HL-60/S4 treated with phorbol 12-myristate 13-acetate at 8.2 ng/mL for 4 days and 3 days (cell line): Measurements from ENCODE around the gene MAPKAPK3.

ENCODE experiments used
- in situ Hi-C: fragments of 300-500 bp; cut with MboI; formaldehyde crosslinking; loops from 2 replicates; pipeline ENCODE4 v1.15.0; 2022; ENCODE audit warnings: low sequenced_read_pairs

The MAPKAPK3 gene

DNA sequence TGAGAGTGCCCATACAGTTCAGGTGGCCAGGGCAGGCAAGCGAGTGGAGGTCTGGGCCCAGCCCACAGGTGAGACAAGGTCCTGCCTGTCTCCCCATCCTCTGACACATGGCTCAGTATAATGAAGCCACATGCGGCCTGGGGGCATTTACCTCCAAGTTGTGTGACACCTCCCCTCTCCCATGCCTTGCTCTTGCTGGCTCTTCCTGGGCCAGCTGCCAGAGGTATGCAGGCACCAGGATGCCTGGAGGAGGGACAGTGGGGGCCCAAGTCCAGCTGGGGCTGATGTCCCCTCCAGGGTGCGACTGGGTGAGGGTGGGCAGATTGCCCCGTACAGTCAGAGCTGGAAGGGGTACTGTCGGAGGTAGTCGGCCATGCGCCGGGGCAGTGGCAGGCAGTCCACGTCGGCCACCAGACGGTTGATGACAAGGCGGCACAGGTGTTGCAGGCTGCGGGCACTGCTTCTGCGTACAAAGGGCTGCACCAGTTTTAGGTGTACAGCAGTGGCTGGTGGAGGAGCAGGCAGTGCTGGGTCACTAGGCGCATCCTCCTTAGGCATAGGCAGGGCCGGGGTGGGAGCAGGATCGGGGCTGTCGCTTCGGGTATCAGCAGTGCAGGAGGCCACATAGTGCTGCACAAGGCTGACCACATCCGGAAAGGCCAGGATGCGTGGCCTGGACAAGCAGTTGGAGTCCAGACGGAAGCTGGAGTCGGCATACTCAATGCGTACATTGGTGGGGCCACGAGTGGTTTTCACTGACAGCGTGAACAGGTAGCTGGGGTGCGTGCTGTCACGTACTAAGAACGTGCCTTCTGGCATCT, 9.5 kb upstream of the MAPKAPK3 start:
- in situ Hi-C loops: loop anchor here (25.0 kb wide), 1 partner anchor 780 kb away; the partner anchor contains the start of genes MANF and RBM15B

DNA sequence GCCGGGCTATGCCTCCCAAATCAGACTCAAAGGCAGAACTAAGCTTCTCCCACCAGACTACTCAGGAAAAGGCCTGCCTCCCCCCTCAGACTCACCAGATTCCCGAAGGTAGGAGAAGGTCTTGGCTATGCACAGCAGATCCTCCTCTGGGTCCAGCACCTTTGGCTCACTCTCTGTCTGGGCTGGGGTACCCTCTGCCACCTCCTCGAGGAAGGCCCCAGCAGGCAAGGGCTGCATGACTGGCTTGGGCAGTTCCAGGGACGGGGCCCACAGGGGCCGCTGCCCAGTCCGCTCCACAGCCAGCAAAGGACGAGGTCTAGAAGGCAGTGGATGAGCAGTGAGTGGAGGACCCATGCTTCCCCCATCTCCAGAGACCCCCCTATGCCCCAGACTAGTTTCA, 8.7 kb upstream of the MAPKAPK3 start:
- in situ Hi-C loops: loop anchor here (25.0 kb wide), 1 partner anchor 779 kb away; the partner anchor contains the start of genes MANF and RBM15B

DNA sequence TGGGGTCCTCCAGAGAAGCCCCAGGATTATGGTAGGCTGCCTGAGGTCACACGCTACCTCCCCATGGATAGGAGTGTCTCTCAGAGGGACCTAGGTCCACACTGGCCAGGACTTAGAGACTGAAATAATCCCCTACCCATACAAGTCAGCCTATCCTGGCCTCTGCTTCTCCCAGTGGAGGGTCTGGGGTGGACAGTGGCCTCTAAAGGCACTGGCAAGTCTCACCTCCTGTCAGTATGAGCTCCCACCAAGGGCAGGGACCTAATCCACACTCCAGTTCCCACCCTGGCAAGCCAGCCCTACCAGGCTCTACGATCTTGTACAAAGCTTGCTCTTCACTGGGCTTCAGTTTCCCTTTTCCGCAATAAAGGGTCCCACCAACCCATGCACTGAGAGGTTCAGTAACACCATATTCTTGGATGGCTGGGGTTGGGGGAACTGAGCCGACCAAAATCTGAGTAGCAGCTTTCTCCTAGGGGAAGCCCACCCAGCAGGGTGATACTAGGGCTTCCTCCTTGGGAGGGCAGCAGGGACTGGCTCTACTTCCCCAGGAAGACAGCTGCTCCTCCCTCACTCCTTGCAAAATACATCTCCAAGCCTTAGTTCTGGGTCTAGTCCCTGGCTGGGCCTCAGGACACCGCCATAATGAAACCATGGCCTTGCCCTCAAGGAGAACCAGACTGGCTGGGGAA, 7.7 kb upstream of the MAPKAPK3 start:
- in situ Hi-C loops: loop anchor here (25.0 kb wide), 1 partner anchor 778 kb away; the partner anchor contains the start of genes MANF and RBM15B

DNA sequence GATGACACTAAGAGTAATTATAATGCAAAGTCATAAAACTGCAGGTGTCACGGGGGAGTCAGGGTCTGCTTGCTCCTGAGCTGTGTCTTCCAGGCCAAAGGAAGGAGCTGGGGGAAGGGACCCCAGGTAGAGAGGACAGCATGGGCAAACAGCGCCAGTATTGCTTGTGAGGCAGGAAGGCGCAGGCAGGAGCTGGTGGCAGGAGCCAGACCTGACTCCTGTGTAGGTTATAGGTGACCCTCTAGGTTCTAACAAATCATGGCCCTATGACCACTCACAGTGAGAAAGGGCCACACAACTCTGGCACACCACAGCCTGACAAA, 7.2 kb upstream of the MAPKAPK3 start:
- in situ Hi-C loops: loop anchor here (25.0 kb wide), 1 partner anchor 778 kb away; the partner anchor contains the start of genes MANF and RBM15B

DNA sequence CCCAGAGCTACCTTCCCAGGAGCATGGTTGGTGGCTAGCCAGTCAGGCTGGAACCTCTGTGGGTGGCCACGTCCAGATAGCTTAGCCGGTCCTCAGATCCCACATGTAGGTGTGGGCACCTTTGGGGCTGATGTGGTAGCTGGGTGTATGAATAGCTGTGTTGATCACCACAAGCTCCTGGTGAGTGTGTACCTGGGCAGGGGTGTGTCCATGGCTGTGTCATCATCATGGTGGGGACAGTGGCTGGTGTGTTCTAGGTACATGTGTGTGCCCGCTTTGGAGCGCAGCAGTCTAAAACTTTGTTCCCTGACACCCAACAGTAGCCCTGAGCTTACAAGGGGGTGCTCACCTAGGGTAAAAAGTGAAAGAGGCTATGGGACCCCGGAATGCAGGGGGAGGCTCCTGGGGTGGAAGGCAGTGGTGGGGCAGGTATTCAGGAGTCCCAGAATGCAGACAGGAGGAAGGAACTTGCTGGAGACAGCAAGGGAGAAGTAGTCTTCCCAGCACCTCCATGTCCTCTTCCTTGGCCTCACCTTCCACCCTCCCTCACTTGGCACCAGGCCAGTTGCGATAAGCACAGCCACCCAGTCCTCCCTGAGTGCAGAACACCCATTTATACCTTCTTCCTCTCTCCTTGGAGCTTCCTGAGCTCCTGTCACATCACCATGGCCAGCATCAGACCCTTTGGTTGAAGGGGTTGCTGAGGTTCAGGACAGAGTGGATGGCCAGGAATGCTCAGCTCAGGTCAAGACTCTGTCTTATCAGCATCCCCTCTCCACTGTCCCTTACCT, 6.6 kb upstream of the MAPKAPK3 start:
- in situ Hi-C loops: loop anchor here (25.0 kb wide), 1 partner anchor 777 kb away; the partner anchor contains the start of genes MANF and RBM15B

DNA sequence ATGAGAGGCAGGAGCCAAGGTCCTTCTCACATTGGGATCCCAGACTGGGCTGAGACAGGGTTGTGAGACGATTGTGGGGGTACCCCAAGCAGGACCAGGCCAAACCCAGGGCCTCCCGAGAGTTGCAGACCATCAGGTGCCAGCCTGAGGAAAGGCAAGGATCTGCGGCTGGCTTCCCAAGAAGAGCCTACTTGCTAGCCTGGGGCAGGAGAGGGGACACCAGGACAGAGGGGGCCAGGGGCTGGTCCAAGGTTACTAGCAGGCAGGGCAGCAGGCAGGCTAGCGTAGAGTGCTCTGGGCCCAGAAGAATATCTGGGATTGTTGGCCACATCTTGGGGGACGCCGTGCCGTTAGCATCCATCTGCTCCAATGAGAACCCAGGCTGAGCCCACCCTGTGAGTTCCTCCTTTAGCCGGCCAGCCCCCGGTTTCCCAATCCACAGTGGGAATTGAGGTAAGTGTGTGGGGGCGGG, 5.9 kb upstream of the MAPKAPK3 start:
- in situ Hi-C loops: loop anchor here (25.0 kb wide), 1 partner anchor 776 kb away; the partner anchor contains the start of genes MANF and RBM15B

DNA sequence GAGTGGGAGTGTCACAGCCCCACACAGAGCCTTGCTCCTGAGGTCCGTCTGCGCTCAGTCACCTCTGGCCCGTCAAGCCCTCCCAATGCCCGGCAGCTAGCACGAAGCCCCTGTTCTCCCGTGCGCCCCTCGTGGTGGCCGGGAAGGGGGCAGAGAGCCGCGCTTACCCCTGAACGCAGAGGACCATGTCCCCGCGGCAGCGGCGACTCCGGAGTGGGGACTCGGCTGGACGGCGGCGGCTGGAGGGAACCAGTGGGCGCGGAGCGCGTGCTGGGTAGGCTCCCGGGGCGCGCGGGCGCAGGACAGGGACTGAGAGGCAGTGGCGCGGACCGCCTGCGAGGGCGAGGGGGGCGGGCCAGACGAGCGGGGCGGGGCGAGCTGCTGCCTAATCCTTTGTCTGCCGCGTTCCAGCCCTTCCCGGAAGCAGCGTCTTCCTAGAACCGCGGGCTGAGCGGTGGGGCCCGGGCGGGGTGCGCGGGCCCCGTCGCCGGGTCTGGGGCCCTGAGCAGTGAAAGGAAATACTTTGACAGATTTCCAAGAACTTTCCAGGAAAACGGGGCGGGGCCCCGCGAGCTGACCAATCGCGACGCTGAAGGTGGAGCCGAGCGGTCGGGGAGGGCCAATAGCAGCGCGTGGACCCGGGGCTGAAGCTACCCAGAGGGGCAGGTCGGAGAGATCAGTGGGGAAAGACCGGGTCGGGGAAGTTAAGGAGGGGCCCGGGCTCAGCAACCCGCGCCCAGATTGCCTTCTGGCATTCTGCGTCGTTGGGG, 5.3 kb upstream of the MAPKAPK3 start, which contains the start of gene CISH:
TSS of gene CISH (minus strand) at position 311 of the 770 bp plus-strand sequence. CDS start at position 187, 124 bp downstream.
- in situ Hi-C loops: loop anchor here (25.0 kb wide), 1 partner anchor 776 kb away; the partner anchor contains the start of genes MANF and RBM15B

DNA sequence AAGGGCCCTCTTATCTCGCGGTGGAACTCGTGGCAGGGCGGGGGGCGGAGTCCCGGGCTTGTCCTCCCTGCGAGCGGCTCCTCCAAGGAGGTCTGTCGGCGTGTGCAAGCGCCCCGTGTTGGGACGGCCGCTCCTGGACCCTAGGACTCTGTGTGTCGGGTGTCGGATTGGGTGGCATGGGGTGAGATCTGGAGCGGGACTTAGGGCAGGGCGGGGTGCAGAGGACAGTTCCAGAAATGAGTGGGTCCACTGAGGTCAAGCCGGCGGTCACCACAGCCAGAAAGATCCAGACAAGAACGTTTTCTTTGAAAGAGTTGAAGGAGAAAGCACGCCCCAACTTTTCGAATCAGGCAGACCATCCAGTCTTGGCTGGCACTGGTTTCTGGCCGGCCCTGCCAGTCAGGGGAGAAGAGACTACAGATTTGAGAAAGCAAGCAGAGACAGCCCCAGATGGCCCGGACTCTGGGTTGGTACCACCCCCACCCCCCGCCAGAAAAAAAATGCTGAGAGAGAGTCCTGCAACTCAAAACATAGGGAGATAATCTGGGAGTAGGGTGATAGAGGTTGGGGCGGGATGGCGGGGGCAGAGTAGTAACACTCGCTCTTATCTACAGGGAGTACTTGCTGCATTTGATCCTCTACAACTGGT, 4.6 kb upstream of the MAPKAPK3 start:
- in situ Hi-C loops: loop anchor here (25.0 kb wide), 1 partner anchor 775 kb away; the partner anchor contains the start of genes MANF and RBM15B

DNA sequence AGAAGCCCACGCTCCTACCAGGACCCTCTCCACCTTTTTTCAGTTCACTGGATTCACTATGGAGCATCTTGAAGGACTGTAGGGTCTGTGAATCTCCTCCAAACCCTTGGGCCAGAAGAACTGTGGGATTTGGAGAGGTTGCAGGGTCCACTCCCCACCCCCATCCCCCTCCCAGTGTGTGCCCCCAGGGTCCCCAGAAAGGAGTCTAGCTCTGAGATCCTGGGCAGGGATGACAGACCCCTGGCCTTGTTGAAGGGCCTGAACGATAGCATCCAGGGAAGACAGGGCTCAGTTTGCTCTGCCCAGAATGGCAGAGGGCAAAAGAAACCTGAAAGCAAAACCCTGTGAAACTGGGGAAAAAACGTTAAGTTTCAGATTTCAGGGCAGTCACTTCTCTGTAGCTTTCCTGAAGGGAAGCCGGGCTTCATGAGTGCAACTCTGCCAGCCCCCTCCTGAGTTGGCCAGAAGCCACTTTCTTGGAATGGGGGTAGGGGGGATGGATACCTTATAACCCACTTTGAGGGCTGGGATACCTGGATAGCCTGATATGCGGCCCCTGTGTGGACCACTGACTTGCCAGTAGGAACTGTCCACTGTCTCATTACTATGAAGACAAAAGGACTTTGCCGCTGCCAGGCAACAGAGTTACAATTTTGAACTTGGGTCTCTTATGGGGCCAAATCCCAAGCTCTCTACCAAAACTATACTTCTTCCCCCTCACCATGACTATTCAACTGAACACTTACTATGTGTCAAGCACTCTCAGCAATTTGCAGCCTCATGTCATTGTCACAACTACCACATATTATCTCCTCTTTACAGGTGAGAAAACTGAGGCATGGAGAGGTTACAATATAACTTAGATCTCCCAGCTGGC, 3.7 kb upstream of the MAPKAPK3 start:
- in situ Hi-C loops: loop anchor here (25.0 kb wide), 1 partner anchor 774 kb away; the partner anchor contains the start of genes MANF and RBM15B

DNA sequence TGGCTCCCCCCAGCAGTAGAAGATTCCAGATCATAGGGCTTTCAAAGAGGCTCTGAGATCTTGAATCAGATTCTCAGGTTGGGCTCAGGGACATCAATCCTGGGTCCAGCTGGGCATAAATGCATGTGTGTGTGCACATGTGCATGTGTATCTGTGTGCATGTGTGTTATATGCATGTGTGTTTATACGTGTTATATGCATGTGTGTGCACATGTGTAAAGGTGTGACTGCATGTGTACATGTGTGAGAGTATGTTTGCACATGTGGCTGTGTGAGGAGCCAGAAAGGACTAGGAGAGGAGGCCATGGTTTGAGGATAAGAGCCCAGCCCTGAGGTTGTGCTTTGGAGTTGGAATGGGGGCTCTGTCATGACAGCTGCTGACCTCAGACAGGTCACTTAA, 1.8 kb upstream of the MAPKAPK3 start:
- in situ Hi-C loops: loop anchor here (25.0 kb wide), 1 partner anchor 772 kb away; the partner anchor contains the start of genes MANF and RBM15B

DNA sequence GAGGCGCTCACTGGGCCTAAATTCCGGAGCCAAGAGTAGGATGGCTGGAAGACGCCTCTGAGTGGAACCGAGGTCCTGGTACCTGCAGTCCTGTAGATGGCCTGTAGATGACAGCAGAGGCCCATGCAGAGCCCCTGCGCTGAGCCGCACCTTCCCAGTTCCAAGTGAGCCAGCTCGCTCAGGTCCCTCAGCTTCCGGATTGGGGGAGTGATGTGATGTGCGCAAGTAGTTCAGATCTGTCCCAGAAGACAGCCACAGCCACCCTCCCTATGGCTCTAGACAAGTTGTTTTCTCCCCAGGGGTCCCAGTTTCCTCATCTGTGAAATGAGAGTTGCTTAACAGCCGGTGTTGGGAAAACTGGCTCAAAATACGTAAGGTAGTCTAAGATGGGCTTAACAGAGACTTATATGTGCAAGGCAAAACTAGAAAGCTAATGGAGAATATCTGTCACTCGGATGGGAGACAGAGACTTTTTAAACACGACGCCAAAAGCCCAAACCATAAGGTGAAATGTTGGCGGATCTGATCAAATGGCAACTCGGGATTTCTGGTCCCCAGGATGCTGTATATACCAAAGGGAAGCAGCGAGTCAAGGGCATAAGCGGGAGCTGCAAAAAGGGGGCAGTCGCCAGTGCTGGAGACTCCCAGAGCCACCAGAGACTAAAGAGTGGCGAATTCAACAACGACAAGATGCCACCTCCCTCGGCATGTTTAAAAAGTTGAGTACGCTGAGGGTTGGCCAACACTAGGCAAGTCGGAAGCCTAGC, 765 bp upstream of the MAPKAPK3 start:
- in situ Hi-C loops: loop anchor here (25.0 kb wide), 1 partner anchor 771 kb away; the partner anchor contains the start of genes MANF and RBM15B

DNA sequence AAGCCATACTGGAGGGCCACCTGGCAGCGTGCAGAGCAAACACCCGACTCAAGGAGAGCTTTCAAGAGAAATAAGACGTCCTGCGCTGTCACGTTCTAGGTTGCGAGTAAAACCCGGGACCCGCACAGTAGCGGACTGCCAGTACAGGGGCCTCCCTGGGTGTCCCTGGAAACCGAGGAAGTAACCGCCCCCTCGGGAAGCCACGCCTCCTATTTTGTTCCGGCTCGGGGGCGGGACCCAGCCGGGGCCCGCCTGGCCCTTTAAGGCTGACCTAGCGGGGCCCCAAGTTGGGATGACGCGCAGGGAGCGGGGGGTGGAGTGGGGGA, 218 bp upstream of the MAPKAPK3 start:
- in situ Hi-C loops: loop anchor here (25.0 kb wide), 1 partner anchor 771 kb away; the partner anchor contains the start of genes MANF and RBM15B

DNA sequence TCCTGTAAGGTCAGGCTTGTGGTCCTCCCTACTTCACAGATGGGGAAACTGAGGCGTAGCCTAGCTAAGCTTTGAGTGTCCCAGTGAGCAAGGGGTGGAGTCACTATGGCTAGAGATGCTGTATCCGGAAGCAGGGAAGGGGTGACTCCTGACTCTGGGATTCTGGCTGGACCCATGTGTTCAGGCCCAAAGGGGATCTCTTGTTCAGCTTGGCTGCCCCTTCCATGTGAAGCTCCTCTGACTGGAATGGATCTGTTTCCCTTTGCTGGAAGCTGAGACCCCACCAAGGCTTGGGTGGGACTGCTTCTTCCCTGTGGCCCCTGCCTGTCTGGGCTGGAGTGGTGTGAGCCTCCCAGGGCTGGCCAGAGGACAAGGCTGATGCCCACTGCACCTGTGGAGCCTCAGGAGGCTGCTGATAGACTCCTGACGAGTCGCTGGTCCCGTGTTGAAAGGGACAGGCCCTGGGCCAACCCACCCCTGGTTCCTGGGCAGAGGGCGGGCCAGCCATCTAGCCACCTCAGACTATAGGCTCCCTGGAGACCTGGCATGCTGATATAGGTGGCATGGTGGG, 1.0 kb downstream of the MAPKAPK3 start:
- in situ Hi-C loops: loop anchor here (25.0 kb wide), 1 partner anchor 769 kb away; the partner anchor contains the start of genes MANF and RBM15B

DNA sequence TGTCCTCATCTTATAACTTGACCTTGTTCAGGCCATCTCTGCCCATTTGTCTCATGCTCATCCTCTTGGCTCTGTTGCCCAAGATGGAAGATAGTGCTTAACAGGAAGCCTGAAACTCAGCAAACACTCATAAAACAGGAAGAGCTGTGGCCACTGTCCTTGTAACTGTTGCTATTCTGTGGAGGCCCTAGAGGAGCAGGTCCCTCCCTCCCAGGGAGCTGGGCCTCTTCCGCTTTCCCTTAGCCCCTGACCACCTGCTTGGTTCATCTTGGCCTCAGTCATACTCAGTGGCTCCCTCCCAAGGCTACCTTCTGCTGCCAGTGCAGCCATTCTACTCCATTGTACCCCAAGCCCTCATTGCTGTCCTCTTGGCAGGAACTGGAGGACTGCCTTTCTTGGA, 3.5 kb downstream of the MAPKAPK3 start:
- in situ Hi-C loops: loop anchor here (25.0 kb wide), 1 partner anchor 767 kb away; the partner anchor contains the start of genes MANF and RBM15B

DNA sequence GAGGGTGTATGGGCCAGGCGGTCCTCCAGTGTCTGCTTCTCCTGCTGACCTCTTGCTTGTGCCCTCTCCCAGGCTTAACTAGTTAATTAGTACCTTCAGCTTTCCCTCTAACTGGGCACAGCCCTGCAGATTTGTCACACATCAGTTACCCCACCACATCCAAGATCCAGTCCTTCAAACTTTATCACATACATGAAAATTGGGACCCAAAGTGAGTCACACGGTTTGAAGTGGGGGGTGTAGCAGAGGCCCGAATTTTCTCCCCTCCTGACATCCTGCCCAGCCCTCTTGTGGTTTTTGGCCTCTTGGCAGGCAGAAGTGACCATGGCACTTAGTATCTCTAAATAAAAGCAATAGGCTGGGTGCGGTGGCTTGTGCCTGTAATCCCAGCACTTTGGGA, 3.9 kb downstream of the MAPKAPK3 start:
- in situ Hi-C loops: loop anchor here (25.0 kb wide), 1 partner anchor 766 kb away; the partner anchor contains the start of genes MANF and RBM15B

DNA sequence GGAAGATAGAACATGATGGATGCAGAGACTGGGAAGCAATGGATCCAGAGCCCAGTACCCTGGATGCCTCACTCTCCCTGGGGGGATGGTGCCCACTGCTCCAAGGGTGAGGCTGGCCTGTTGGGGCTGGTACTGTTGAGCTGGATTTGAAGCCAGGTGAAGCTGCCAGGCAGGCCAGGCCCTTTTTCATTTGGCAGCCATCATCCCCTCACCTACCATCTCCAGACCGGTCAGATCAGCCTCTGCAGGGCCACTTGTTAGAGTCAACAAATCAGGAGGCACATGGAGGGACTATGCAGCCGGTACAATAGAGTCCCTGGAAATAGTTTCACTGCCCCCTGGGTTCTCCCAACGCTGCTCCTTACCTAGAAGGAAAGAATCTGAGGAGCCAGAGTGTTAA, 5.9 kb downstream of the MAPKAPK3 start:
- in situ Hi-C loops: loop anchor here (25.0 kb wide), 1 partner anchor 764 kb away; the partner anchor contains the start of genes MANF and RBM15B
